HCT116 (cell line): ENCODE measurements around the gene SEMA5A. TPM values are rescaled to one million over a fixed set of nuclear protein-coding genes. Genes with fewer than 3 reads are reported as not detected.

ENCODE experiments used
- ATAC-seq: fragments of 200-7000 bp; cut with Tn5 transposase; 2 replicates; pipeline ENCODE4 v1.9.1; 2020; ENCODE audit warnings: mild to moderate bottlenecking, moderate library complexity
- BruUV-seq: library from RNA; stranded (reverse); fragments of 400-500 nt; replicated peaks from 2 replicates; lab custom pipeline; 2021; lab: Mats Ljungman, UMichigan
- CTCF ChIA-PET: fragments of 300-600 bp; sonication (Branson Sonifier 250); formaldehyde crosslinking; loops from one replicate; lab custom pipeline; 2021; ENCODE audit warnings: antibody characterized with exemption; lab: Charles Lee
- POLR2A ChIA-PET: fragments of 300-600, 350-600 bp; sonication (Branson Sonifier 250); formaldehyde crosslinking; loops from one replicate; lab custom pipeline; 2021; ENCODE audit warnings: antibody characterized with exemption; lab: Charles Lee
- RAD21 ChIA-PET, 2 experiments: fragments of 300-600 bp; sonication (Branson Sonifier 250); formaldehyde crosslinking; loops; one replicate each; lab custom pipeline; 2023; ENCODE audit warnings: low total read pairs in 2 of 2; ENCODE audit not compliant: uncharacterized antibody in 2 of 2, unreplicated experiment in 2 of 2, low non-redundant PET in 1 of 2; lab: Charles Lee
- DNase-seq: peaks from one replicate; pipeline ENCODE4 v3.0.0-alpha.2; 2010; ENCODE audit warnings: low read depth, low spot score
- H2AFZ ChIP-seq: fragments of 200-600 bp; shearing (Covaris generic), sonication (generic); 2 replicates; pipeline ENCODE4 v1.6.1; 2017; ENCODE audit warnings: low read depth, mixed run types, mixed read lengths, antibody characterized with exemption, low read length; ENCODE audit not compliant: poor library complexity, severe bottlenecking
- H3K27ac ChIP-seq: 2 replicates; pipeline ENCODE4 v1.5.1; 2012; ENCODE audit warnings: low read depth, low read length
- H3K27me3 ChIP-seq: fragments of 200-600 bp; sonication (generic); 2 replicates; pipeline ENCODE4 v1.6.1; 2016; ENCODE audit warnings: mixed run types, low read length, mixed read lengths; ENCODE audit not compliant: insufficient read depth
- H3K36me3 ChIP-seq, 2 experiments: fragments of 200-500 bp in 1 of 2; fragments of 200-600 bp in 1 of 2; sonication (Bioruptor generic) in 1 of 2; sonication (generic) in 1 of 2; 2 replicates each; pipeline versions ENCODE4 v1.5.1 to v1.6.1; 2014 to 2016; ENCODE audit warnings: low read length in 2 of 2, inconsistent platforms in 1 of 2, mixed read lengths in 1 of 2, mixed run types in 1 of 2; ENCODE audit not compliant: insufficient read depth in 2 of 2, control insufficient read depth in 1 of 2
- H3K4me1 ChIP-seq, 2 experiments: fragments of 200-600 bp in 1 of 2; sonication (generic) in 1 of 2; 2 replicates each; pipeline versions ENCODE4 v1.5.1 to v1.6.1; 2012 to 2017; ENCODE audit warnings: low read length in 2 of 2, inconsistent platforms in 1 of 2, mild to moderate bottlenecking in 1 of 2, mixed read lengths in 1 of 2, mixed run types in 1 of 2, moderate library complexity in 1 of 2; ENCODE audit not compliant: insufficient read depth in 2 of 2, control insufficient read depth in 1 of 2
- H3K4me2 ChIP-seq: fragments of 200-600 bp; sonication (generic); 2 replicates; pipeline ENCODE4 v1.6.1; 2017; ENCODE audit warnings: mixed run types, low read length, mixed read lengths
- H3K4me3 ChIP-seq, 2 experiments: fragments of 200-600 bp in 1 of 2; sonication (generic) in 1 of 2; replicated peaks in 1 of 2; 2 replicates each; pipeline ENCODE4 v1.5.1; 2011 to 2016; ENCODE audit warnings: low read length in 2 of 2, control low read depth in 1 of 2, low read depth in 1 of 2, mild to moderate bottlenecking in 1 of 2, mixed read lengths in 1 of 2, mixed run types in 1 of 2
- H3K79me2 ChIP-seq: fragments of 200-600 bp; sonication (generic); 2 replicates; pipeline ENCODE4 v1.6.1; 2017; ENCODE audit warnings: mild to moderate bottlenecking, mixed run types, low read length, moderate library complexity, mixed read lengths; ENCODE audit not compliant: insufficient read depth
- H3K9ac ChIP-seq: fragments of 200-600 bp; sonication (generic); 2 replicates; pipeline ENCODE4 v1.6.1; 2016; ENCODE audit warnings: low read length, mixed read lengths
- H3K9me2 ChIP-seq: fragments of 200-600 bp; sonication (generic), shearing (Covaris generic); 2 replicates; pipeline ENCODE4 v1.6.1; 2017; ENCODE audit warnings: mixed run types, mild to moderate bottlenecking, moderate library complexity; ENCODE audit not compliant: insufficient read depth
- H3K9me3 ChIP-seq, 2 experiments: fragments of 200-500 bp in 1 of 2; fragments of 200-600 bp in 1 of 2; sonication (Bioruptor generic) in 1 of 2; sonication (generic) in 1 of 2; 2 replicates each; pipeline ENCODE4 v1.6.1; 2014 to 2017; ENCODE audit warnings: low read length in 2 of 2, mixed read lengths in 2 of 2, inconsistent platforms in 1 of 2, low read depth in 1 of 2, mild to moderate bottlenecking in 1 of 2, mixed run types in 1 of 2, moderate library complexity in 1 of 2; ENCODE audit not compliant: control insufficient read depth in 1 of 2, insufficient read depth in 1 of 2
- H4K20me1 ChIP-seq: fragments of 200-600 bp; sonication (generic), shearing (Covaris generic); 2 replicates; pipeline ENCODE4 v1.6.1; 2017; ENCODE audit warnings: mixed run types, mild to moderate bottlenecking, moderate library complexity; ENCODE audit not compliant: insufficient read depth
- CBX3 ChIP-seq: IDR thresholded peaks from 2 replicates; pipeline ENCODE4 v1.6.1; 2012; ENCODE audit warnings: low read depth
- CTCF ChIP-seq, 3 experiments: fragments of 200-600 bp in 1 of 3; sonication (generic) in 1 of 3; IDR thresholded peaks in 2 of 3; conservative IDR thresholded peaks in 1 of 3; 2 replicates each; pipeline ENCODE4 v1.5.1; 2012 to 2017; ENCODE audit warnings: low read depth in 2 of 3, low read length in 2 of 3, antibody characterized with exemption in 1 of 3, borderline replicate concordance in 1 of 3, control low read depth in 1 of 3, mild to moderate bottlenecking in 1 of 3, mixed read lengths in 1 of 3, mixed run types in 1 of 3, moderate library complexity in 1 of 3; ENCODE audit not compliant: insufficient read depth in 1 of 3
- EGR1 ChIP-seq: IDR thresholded peaks from 2 replicates; pipeline ENCODE4 v1.6.1; 2012; ENCODE audit warnings: low read depth
- EZH2 ChIP-seq: fragments of 200-600 bp; sonication (generic); IDR thresholded peaks from 2 replicates; pipeline ENCODE4 v1.6.1; 2017; ENCODE audit warnings: antibody characterized with exemption, mixed run types
- EZH2phosphoT487 ChIP-seq: fragments of 200-600 bp; IDR thresholded peaks from 2 replicates; pipeline ENCODE4 v1.6.1; 2018; ENCODE audit warnings: antibody characterized with exemption, borderline replicate concordance
- JUND ChIP-seq: IDR thresholded peaks from 2 replicates; pipeline ENCODE4 v1.6.1; 2012
- MAX ChIP-seq: IDR thresholded peaks from 2 replicates; pipeline ENCODE4 v1.6.1; 2012
- POLR2AphosphoS5 ChIP-seq: IDR thresholded peaks from 2 replicates; pipeline ENCODE4 v1.6.1; 2011; ENCODE audit warnings: mild to moderate bottlenecking, low read depth, low read length, moderate library complexity
- RAD21 ChIP-seq: IDR thresholded peaks from 2 replicates; pipeline ENCODE4 v1.6.1; 2012; ENCODE audit warnings: low read depth, mild to moderate bottlenecking
- REST ChIP-seq: IDR thresholded peaks from 2 replicates; pipeline ENCODE4 v1.6.1; 2012; ENCODE audit warnings: low read depth
- SP1 ChIP-seq: IDR thresholded peaks from 2 replicates; pipeline ENCODE4 v1.6.1; 2012; ENCODE audit warnings: low read depth
- SRF ChIP-seq: IDR thresholded peaks from 2 replicates; pipeline ENCODE4 v1.6.1; 2012; ENCODE audit warnings: low read depth
- TCF7L2 ChIP-seq: IDR thresholded peaks from 2 replicates; pipeline ENCODE4 v1.7.0; 2011; ENCODE audit warnings: borderline replicate concordance, inconsistent platforms; ENCODE audit not compliant: insufficient read depth, insufficient read length; ENCODE audit errors: extremely low read depth
- YY1 ChIP-seq: IDR thresholded peaks from 2 replicates; pipeline ENCODE4 v1.6.1; 2011; ENCODE audit warnings: low read length, low read depth, moderate library complexity, mild to moderate bottlenecking; ENCODE audit not compliant: insufficient replicate concordance; ENCODE audit errors: extremely low read depth
- ZBTB33 ChIP-seq: IDR thresholded peaks from 2 replicates; pipeline ENCODE4 v1.6.1; 2011; ENCODE audit warnings: mild to moderate bottlenecking, low read length, moderate library complexity; ENCODE audit not compliant: insufficient replicate concordance; ENCODE audit errors: extremely low read depth
- ZNF274 ChIP-seq: fragments of 200-500 bp; sonication (Bioruptor generic); IDR thresholded peaks from 2 replicates; pipeline ENCODE4 v1.6.1; 2014; ENCODE audit warnings: mild to moderate bottlenecking, low read depth, low read length, inconsistent platforms
- intact Hi-C: fragments of 100-400 bp; cut with micrococcal nuclease; formaldehyde crosslinking; loops from 2 replicates; pipeline ENCODE4 v1.10.0; 2022
- total RNA-seq: library from RNA; stranded (reverse); gene quantifications from one replicate; pipeline ENCODE4 v1.2.1, GENCODE V29; 2021; ENCODE audit not compliant: unreplicated experiment

The SEMA5A gene
- total RNA-seq, 1 experiment from 2014 or later = 0.02 TPM

- ATAC-seq (no peak), DNase-seq (no peak)
- no peak for TF ChIP-seq EGR1
- TF ChIP-seq JUND = no peak
- TF ChIP-seq CBX3 = no peak
- TF ChIP-seq EZH2 = no peak
- TF ChIP-seq REST = no peak
- no peak for TF ChIP-seq ZBTB33
- no peak for TF ChIP-seq EZH2phosphoT487
- TF ChIP-seq CTCF (IDR thresholded peaks at IDR 0.05 in 2 of 3, conservative IDR thresholded peaks at IDR 0.05 in 1 of 3; ENCODE audit: borderline replicate concordance in 1 of 3, insufficient read depth in 1 of 3, low read depth in 2 of 3, low read length in 2 of 3) = no peak
- TF ChIP-seq ZNF274 = no peak
- TF ChIP-seq SP1 = no peak
- TF ChIP-seq MAX = no peak
- no peak for TF ChIP-seq TCF7L2
- no peak for TF ChIP-seq SRF
- TF ChIP-seq RAD21 = no peak
- TF ChIP-seq POLR2AphosphoS5 = no peak
- TF ChIP-seq YY1 = no peak
- no peak overlapping the region for H3K4me3 ChIP-seq
- CTCF ChIA-PET = no interaction called here
- H4K20me1 ChIP-seq = no peaks in the 10 kb centered on the region
- BruUV-seq = no TSS peak
- no peaks in the 10 kb centered on the region for H3K27me3 ChIP-seq
- RAD21 ChIA-PET = no interaction called here
- peaks cover 0 to 7% of the 10 kb centered on the region in 2 experiments; a peak in 3 of 4 replicates for H3K9me3 ChIP-seq
- intact Hi-C loops = no loop called here
- H3K36me3 ChIP-seq = no peaks in the 10 kb centered on the region
- no peaks in the 10 kb centered on the region for H3K79me2 ChIP-seq
- H3K9ac ChIP-seq = no peak overlapping the region
- no peak overlapping the region for H3K4me2 ChIP-seq
- no peak overlapping the region for H2AFZ ChIP-seq
- H3K4me1 ChIP-seq = no peaks in the 10 kb centered on the region
- no peaks in the 10 kb centered on the region for H3K9me2 ChIP-seq
- no peak overlapping the region for H3K27ac ChIP-seq
- POLR2A ChIA-PET = no interaction called here
Measured at GRCh38 chr5:9567039-9567438, 21.2 kb upstream of the SEMA5A start.
